ENCODE data around the gene GZMH. TPM values are rescaled to one million over a fixed set of nuclear protein-coding genes. Genes with fewer than 3 reads are reported as not detected.
"Not testable (repeated sequence)": the region's sequence is repeated elsewhere in the genome, so short reads cannot be mapped to it uniquely, and the experiment has no call there.

GZMH gene
- total and polyA plus RNA-seq, 2 donors (not counting 3 experiments of a cell fraction or from before 2014, with no cell fraction given), result not detected

DNA sequence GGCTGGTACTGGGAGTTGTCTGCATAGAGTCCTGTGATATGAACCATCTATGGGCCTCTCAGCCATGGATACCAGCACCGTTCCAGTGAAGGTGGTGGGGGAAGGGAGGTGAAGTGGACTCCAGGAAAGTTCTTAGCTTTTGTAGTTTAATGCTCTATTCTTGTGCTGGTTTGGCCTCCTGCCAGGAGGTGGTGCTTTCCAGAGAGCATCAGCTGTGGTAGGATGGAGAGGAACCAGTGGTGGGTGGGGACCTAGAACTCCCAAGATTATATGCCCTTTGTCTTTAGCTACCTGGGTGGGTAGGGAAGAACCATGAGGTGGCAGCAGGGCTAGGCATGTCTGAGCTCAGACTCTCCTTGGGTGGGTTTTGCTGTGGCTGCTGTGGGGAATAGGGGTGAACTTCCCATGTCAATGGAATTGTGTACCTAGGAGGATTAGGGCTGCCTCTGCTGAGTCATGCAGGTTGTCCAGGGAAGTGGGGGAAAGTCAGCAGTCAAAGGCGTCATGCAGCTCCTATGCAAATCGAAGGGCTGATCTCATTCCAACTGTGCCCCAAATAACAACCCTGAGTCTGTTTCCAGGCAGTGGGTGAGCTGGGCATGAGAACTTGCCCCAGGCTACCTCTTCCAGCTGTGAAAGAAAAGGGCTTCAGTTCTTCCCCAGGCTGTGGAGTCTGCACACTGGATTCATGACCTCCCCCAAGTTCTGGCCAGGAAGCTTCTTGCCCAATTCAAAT, 14.2 kb downstream of the GZMH start:
- intact Hi-C loops (cut with micrococcal nuclease) (no loop called here), dilution Hi-C loops (cut with MboI; ENCODE audit: extremely low pct_ligation_motif_present, low sequenced_read_pairs) (no loop called here)
- no peaks in the 10 kb centered on the region for H3K27me3 ChIP-seq (ENCODE audit: control insufficient read depth in 2 of 2, insufficient read depth in 2 of 2, low read length in 2 of 2)
- TF ChIP-seq GATA2 (IDR thresholded peaks at IDR 0.05; ENCODE audit: insufficient read depth, insufficient read length, low read depth, low read length), result no peak
- H3K4me1 ChIP-seq (ENCODE audit: control insufficient read depth, extremely low read depth, insufficient read depth, low read length), result no peaks in the 10 kb centered on the region
- no peaks in the 10 kb centered on the region for H4K20me1 ChIP-seq (replicated peaks; ENCODE audit: control insufficient read depth, extremely low read depth, insufficient read depth, low read length)
- no peak overlapping the region for H3K9ac ChIP-seq (replicated peaks; ENCODE audit: extremely low read depth, insufficient read depth, low read length)
- H3K4me2 ChIP-seq (ENCODE audit: insufficient read depth, low read length), result no peak overlapping the region
- POLR2A ChIA-PET, result no interaction called here
- H3K9me3 ChIP-seq (replicated peaks; ENCODE audit: control insufficient read depth, insufficient read depth, low read length), result no peaks in the 10 kb centered on the region
- H3K4me3 ChIP-seq (replicated peaks in 1 of 3; ENCODE audit: insufficient read depth in 1 of 3, low read depth in 1 of 3, low read length in 3 of 3), result no peak overlapping the region
- H2AFZ ChIP-seq (ENCODE audit: low read depth, low read length), result no peak overlapping the region
- H3K36me3 ChIP-seq (ENCODE audit: control insufficient read depth in 2 of 2, extremely low read depth in 1 of 2, insufficient read depth in 2 of 2, low read length in 2 of 2), result no peaks in the 10 kb centered on the region
- H3K9me1 ChIP-seq (replicated peaks; ENCODE audit: control insufficient read depth, extremely low read depth, insufficient read depth, low read length), result no peaks in the 10 kb centered on the region
- no TSS peak for BruUV-seq (replicated peaks)
- CTCF ChIA-PET, result interaction anchor here (1.6 kb wide), 1 partner anchor 10 kb away, joined by 5 read pairs; no protein-coding TSS in a partner anchor
- H3K79me2 ChIP-seq (ENCODE audit: control insufficient read depth, insufficient read depth, low read length), result no peaks in the 10 kb centered on the region
- DNase-seq (ENCODE audit: low read depth, low spot score) (no peak), FAIRE-seq (no peak)
- no peak overlapping the region for H3K27ac ChIP-seq (ENCODE audit: insufficient read depth, low read depth, low read length)

DNA sequence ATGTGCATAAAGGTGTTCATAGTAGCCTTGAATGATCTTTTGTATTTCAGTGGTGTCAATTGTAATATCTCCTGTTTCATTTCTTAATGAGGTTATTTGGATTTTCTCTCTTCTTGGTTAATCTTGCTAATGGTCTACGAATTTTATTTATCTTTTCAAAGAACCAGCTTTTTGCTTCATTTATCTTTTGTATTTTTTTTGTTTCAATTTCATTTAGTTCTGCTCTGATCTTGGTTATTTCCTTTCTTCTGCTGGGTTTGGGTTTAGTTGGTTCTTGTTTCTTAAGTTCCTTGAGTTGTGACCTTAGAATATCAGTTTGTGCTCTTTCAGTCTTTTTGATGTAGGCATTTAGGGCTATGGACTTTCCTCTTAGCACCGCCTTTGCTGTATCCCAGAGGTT, 18.5 kb downstream of the GZMH start:
- H3K36me3 ChIP-seq (ENCODE audit: control insufficient read depth in 2 of 2, extremely low read depth in 1 of 2, insufficient read depth in 2 of 2, low read length in 2 of 2); FAIRE-seq; H3K9ac ChIP-seq (replicated peaks; ENCODE audit: extremely low read depth, insufficient read depth, low read length); BruUV-seq (replicated peaks); dilution Hi-C loops (cut with MboI; ENCODE audit: extremely low pct_ligation_motif_present, low sequenced_read_pairs); H2AFZ ChIP-seq (ENCODE audit: low read depth, low read length); H3K4me1 ChIP-seq (ENCODE audit: control insufficient read depth, extremely low read depth, insufficient read depth, low read length); H3K27ac ChIP-seq (ENCODE audit: insufficient read depth, low read depth, low read length); H3K9me1 ChIP-seq (replicated peaks; ENCODE audit: control insufficient read depth, extremely low read depth, insufficient read depth, low read length); H3K79me2 ChIP-seq (ENCODE audit: control insufficient read depth, insufficient read depth, low read length); H3K27me3 ChIP-seq (ENCODE audit: control insufficient read depth in 2 of 2, insufficient read depth in 2 of 2, low read length in 2 of 2); H3K9me3 ChIP-seq (replicated peaks; ENCODE audit: control insufficient read depth, insufficient read depth, low read length); H3K4me3 ChIP-seq (replicated peaks in 1 of 3; ENCODE audit: insufficient read depth in 1 of 3, low read depth in 1 of 3, low read length in 3 of 3); DNase-seq (ENCODE audit: low read depth, low spot score); H3K4me2 ChIP-seq (ENCODE audit: insufficient read depth, low read length); H4K20me1 ChIP-seq (replicated peaks; ENCODE audit: control insufficient read depth, extremely low read depth, insufficient read depth, low read length); CTCF ChIA-PET; POLR2A ChIA-PET; intact Hi-C loops (cut with micrococcal nuclease): not testable (repeated sequence)

DNA sequence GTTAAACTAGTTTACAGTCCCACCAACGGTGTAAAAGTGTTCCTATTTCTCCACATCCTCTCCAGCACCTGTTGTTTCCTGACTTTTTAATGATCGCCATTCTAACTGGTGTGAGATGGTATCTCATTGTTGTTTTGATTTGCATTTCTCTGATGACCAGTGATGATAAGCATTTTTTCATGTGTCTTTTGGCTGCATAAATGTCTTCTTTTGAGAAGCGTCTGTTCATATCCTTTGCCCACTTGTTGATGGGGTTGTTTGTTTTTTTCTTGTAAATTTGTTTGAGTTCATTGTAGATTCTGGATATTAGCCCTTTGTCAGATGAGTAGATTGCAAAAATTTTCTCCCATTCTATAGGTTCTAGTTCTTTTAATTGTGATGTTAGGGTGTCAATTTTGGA, 25.1 kb downstream of the GZMH start:
- CTCF ChIA-PET; BruUV-seq (replicated peaks); dilution Hi-C loops (cut with MboI; ENCODE audit: extremely low pct_ligation_motif_present, low sequenced_read_pairs); DNase-seq (ENCODE audit: low read depth, low spot score); H3K4me3 ChIP-seq (replicated peaks in 1 of 3; ENCODE audit: insufficient read depth in 1 of 3, low read depth in 1 of 3, low read length in 3 of 3); H3K27ac ChIP-seq (ENCODE audit: insufficient read depth, low read depth, low read length); H4K20me1 ChIP-seq (replicated peaks; ENCODE audit: control insufficient read depth, extremely low read depth, insufficient read depth, low read length); H3K4me1 ChIP-seq (ENCODE audit: control insufficient read depth, extremely low read depth, insufficient read depth, low read length); H3K79me2 ChIP-seq (ENCODE audit: control insufficient read depth, insufficient read depth, low read length); intact Hi-C loops (cut with micrococcal nuclease); H2AFZ ChIP-seq (ENCODE audit: low read depth, low read length); POLR2A ChIA-PET; H3K9me3 ChIP-seq (replicated peaks; ENCODE audit: control insufficient read depth, insufficient read depth, low read length); H3K9ac ChIP-seq (replicated peaks; ENCODE audit: extremely low read depth, insufficient read depth, low read length); H3K27me3 ChIP-seq (ENCODE audit: control insufficient read depth in 2 of 2, insufficient read depth in 2 of 2, low read length in 2 of 2); H3K9me1 ChIP-seq (replicated peaks; ENCODE audit: control insufficient read depth, extremely low read depth, insufficient read depth, low read length); H3K4me2 ChIP-seq (ENCODE audit: insufficient read depth, low read length); H3K36me3 ChIP-seq (ENCODE audit: control insufficient read depth in 2 of 2, extremely low read depth in 1 of 2, insufficient read depth in 2 of 2, low read length in 2 of 2); FAIRE-seq: not testable (repeated sequence)
